ENCODE results near the gene DOK7. TPM values are rescaled to one million over a fixed set of nuclear protein-coding genes. Genes with fewer than 3 reads are reported as not detected.

DOK7 gene, protein sequence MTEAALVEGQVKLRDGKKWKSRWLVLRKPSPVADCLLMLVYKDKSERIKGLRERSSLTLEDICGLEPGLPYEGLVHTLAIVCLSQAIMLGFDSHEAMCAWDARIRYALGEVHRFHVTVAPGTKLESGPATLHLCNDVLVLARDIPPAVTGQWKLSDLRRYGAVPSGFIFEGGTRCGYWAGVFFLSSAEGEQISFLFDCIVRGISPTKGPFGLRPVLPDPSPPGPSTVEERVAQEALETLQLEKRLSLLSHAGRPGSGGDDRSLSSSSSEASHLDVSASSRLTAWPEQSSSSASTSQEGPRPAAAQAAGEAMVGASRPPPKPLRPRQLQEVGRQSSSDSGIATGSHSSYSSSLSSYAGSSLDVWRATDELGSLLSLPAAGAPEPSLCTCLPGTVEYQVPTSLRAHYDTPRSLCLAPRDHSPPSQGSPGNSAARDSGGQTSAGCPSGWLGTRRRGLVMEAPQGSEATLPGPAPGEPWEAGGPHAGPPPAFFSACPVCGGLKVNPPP
- under 1 TPM; 0.11 to 0.29 TPM for polyA plus RNA-seq

- no peaks in the 10 kb centered on the region for H3K36me3 ChIP-seq (ENCODE audit: control insufficient read depth in 2 of 2, insufficient read depth in 2 of 2, low read length in 1 of 2)
- WGBS, 2 donors, result 3 to 4% methylated on average over 44 of the region's 44 CpGs
- H3K4me1 ChIP-seq (ENCODE audit: control insufficient read depth in 2 of 2, insufficient read depth in 2 of 2, low read length in 1 of 2), result peaks cover 0 to 11% of the 10 kb centered on the region in 2 donors
- peak within 1 kb of the TSS in 1 of 2 donors; percentile 22 for H3K4me3 ChIP-seq (ENCODE audit: low read depth in 1 of 2, low read length in 2 of 2)
- peaks cover 0 to 3% of the 10 kb centered on the region in 2 donors for H3K9me3 ChIP-seq (ENCODE audit: control insufficient read depth in 2 of 2, insufficient read depth in 1 of 2, low read depth in 1 of 2, low read length in 1 of 2)
- peaks cover 0 to 7% of the 10 kb centered on the region in 2 donors for H3K27me3 ChIP-seq (ENCODE audit: control insufficient read depth in 1 of 2, insufficient read depth in 2 of 2, low read length in 2 of 2)
- H3K27ac ChIP-seq (ENCODE audit: low read depth in 2 of 2, low read length in 1 of 2), result no peak within 1 kb of the TSS
Measured at GRCh38 chr4:3462790-3463415, at the start of gene DOK7. Gene DOK7 (plus strand): TSS chr4:3463306. CDS start chr4:3463376, 70 bp downstream.

GRCh38 chr4:3413675-3414420 lies 49.3 kb upstream of the DOK7 start:
- Histone ChIP-seq H3K27ac (ENCODE audit: low read depth in 2 of 2, low read length in 1 of 2) (no peak overlapping the region), H3K36me3 (ENCODE audit: control insufficient read depth in 2 of 2, insufficient read depth in 2 of 2, low read length in 1 of 2) (peaks cover 0 to 47% of the 10 kb centered on the region in 2 donors), H3K9me3 (ENCODE audit: control insufficient read depth in 2 of 2, insufficient read depth in 1 of 2, low read depth in 1 of 2, low read length in 1 of 2) (peaks cover 0 to 2% of the 10 kb centered on the region in 2 donors), H3K27me3 (ENCODE audit: control insufficient read depth in 1 of 2, insufficient read depth in 2 of 2, low read length in 2 of 2) (no peaks in the 10 kb centered on the region), H3K4me3 (ENCODE audit: low read depth in 1 of 2, low read length in 2 of 2) (no peak overlapping the region), H3K4me1 (ENCODE audit: control insufficient read depth in 2 of 2, insufficient read depth in 2 of 2, low read length in 1 of 2) (peaks cover 0 to 12% of the 10 kb centered on the region in 2 donors)
- 89 to 92% methylated on average over 29 to 32 of the region's 32 CpGs for WGBS, 2 donors

- H3K4me3 ChIP-seq (ENCODE audit: low read depth in 1 of 2, low read length in 2 of 2), result no peak overlapping the region
- peaks cover 0 to 2% of the 10 kb centered on the region in 2 donors for H3K9me3 ChIP-seq (ENCODE audit: control insufficient read depth in 2 of 2, insufficient read depth in 1 of 2, low read depth in 1 of 2, low read length in 1 of 2)
- peaks cover 0 to 49% of the 10 kb centered on the region in 2 donors for H3K36me3 ChIP-seq (ENCODE audit: control insufficient read depth in 2 of 2, insufficient read depth in 2 of 2, low read length in 1 of 2)
- WGBS, 2 donors, result 88 to 92% methylated on average over 36 to 37 of the region's 37 CpGs
- peaks cover 0 to 7% of the 10 kb centered on the region in 2 donors for H3K4me1 ChIP-seq (ENCODE audit: control insufficient read depth in 2 of 2, insufficient read depth in 2 of 2, low read length in 1 of 2)
- no peak overlapping the region for H3K27ac ChIP-seq (ENCODE audit: low read depth in 2 of 2, low read length in 1 of 2)
- H3K27me3 ChIP-seq (ENCODE audit: control insufficient read depth in 1 of 2, insufficient read depth in 2 of 2, low read length in 2 of 2), result no peaks in the 10 kb centered on the region
Measured at GRCh38 chr4:3414421-3415279, 48.5 kb upstream of the DOK7 start.

- H3K9me3 ChIP-seq (ENCODE audit: control insufficient read depth in 2 of 2, insufficient read depth in 1 of 2, low read depth in 1 of 2, low read length in 1 of 2), result peaks cover 0 to 2% of the 10 kb centered on the region in 2 donors
- H3K4me1 ChIP-seq (ENCODE audit: control insufficient read depth in 2 of 2, insufficient read depth in 2 of 2, low read length in 1 of 2), result peaks cover 0 to 2% of the 10 kb centered on the region in 2 donors
- H3K4me3 ChIP-seq (ENCODE audit: low read depth in 1 of 2, low read length in 2 of 2), result no peak overlapping the region
- H3K36me3 ChIP-seq (ENCODE audit: control insufficient read depth in 2 of 2, insufficient read depth in 2 of 2, low read length in 1 of 2), result peaks cover 0 to 57% of the 10 kb centered on the region in 2 donors
- H3K27me3 ChIP-seq (ENCODE audit: control insufficient read depth in 1 of 2, insufficient read depth in 2 of 2, low read length in 2 of 2), result no peaks in the 10 kb centered on the region
- 85 to 86% methylated on average over 33 of the region's 33 CpGs for WGBS, 2 donors
- no peak overlapping the region for H3K27ac ChIP-seq (ENCODE audit: low read depth in 2 of 2, low read length in 1 of 2)
Measured at GRCh38 chr4:3415471-3416141, 47.5 kb upstream of the DOK7 start.

DNA sequence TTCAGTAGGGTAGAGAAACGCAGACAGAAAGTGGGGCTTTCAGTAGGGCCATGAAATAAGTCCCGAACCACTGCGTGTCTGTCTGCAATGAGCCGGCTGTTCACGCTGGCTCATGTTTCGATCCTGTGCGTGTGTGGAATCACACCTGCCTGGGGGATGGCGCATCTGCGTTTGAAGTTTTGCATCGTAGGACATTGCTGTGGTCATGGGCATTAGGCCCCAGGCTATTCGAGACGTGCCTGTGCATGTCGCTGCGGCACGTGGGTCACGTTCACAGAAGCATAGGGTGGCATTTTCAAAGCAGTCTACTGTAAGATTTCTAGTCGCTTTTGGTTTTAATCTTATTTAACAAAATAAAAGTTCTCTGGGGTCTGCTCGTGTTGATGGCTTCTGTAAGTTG lies 46.8 kb upstream of the DOK7 start:
- H3K4me3 ChIP-seq (ENCODE audit: low read depth in 1 of 2, low read length in 2 of 2), result no peak overlapping the region
- H3K36me3 ChIP-seq (ENCODE audit: control insufficient read depth in 2 of 2, insufficient read depth in 2 of 2, low read length in 1 of 2), result peaks cover under 1 to 61% of the 10 kb centered on the region in 2 donors
- peaks cover 0 to 2% of the 10 kb centered on the region in 2 donors for H3K9me3 ChIP-seq (ENCODE audit: control insufficient read depth in 2 of 2, insufficient read depth in 1 of 2, low read depth in 1 of 2, low read length in 1 of 2)
- H3K27me3 ChIP-seq (ENCODE audit: control insufficient read depth in 1 of 2, insufficient read depth in 2 of 2, low read length in 2 of 2), result no peaks in the 10 kb centered on the region
- no peak overlapping the region for H3K27ac ChIP-seq (ENCODE audit: low read depth in 2 of 2, low read length in 1 of 2)
- H3K4me1 ChIP-seq (ENCODE audit: control insufficient read depth in 2 of 2, insufficient read depth in 2 of 2, low read length in 1 of 2), result no peaks in the 10 kb centered on the region
- 81 to 86% methylated on average over 18 of the region's 18 CpGs for WGBS, 2 donors

DNA sequence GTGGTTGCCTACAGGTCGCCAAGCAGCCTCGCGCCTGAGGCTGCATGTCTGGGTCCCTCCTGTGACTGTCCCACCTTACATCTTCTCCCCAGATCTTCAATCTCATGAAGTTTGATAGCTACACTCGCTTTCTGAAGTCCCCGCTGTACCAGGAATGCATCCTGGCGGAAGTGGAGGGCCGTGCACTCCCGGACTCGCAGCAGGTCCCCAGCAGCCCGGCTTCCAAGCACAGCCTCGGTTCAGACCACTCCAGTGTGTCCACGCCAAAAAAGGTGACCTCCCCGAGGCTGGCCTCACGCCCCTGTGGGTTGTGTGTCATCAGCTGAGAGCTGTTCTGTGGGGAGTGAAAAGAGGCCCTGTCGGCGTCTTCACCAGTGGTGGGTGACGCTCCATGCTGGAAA lies 46.3 kb upstream of the DOK7 start:
- peaks cover 0 to 2% of the 10 kb centered on the region in 2 donors for H3K9me3 ChIP-seq (ENCODE audit: control insufficient read depth in 2 of 2, insufficient read depth in 1 of 2, low read depth in 1 of 2, low read length in 1 of 2)
- 95% methylated on average over 17 of the region's 17 CpGs for whole genome bisulfite sequencing, 2 donors
- peaks cover 3 to 66% of the 10 kb centered on the region in 2 donors for H3K36me3 ChIP-seq (ENCODE audit: control insufficient read depth in 2 of 2, insufficient read depth in 2 of 2, low read length in 1 of 2)
- no peaks in the 10 kb centered on the region for H3K27me3 ChIP-seq (ENCODE audit: control insufficient read depth in 1 of 2, insufficient read depth in 2 of 2, low read length in 2 of 2)
- H3K4me1 ChIP-seq (ENCODE audit: control insufficient read depth in 2 of 2, insufficient read depth in 2 of 2, low read length in 1 of 2), result no peaks in the 10 kb centered on the region
- no peak overlapping the region for H3K4me3 ChIP-seq (ENCODE audit: low read depth in 1 of 2, low read length in 2 of 2)
- H3K27ac ChIP-seq (ENCODE audit: low read depth in 2 of 2, low read length in 1 of 2), result no peak overlapping the region

DNA sequence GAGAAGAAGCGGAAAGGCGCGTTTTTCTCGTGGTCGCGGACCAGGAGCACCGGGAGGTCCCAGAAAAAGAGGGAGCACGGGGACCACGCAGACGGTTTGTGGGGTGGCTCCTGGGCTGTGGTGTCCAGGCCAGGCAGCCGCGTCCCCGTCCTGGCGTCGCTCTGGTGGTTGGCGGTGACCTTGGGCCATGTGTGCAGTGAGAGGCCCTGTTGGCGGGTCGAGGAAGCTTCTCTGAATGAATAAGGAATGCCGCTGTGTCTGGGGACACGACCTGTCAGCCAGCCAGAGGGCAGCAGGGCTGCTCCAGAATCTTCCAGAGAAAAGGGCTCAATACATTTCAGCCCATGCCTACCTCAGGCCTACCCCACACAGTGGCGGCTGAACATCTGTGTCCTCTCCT lies 45.7 kb upstream of the DOK7 start:
- peaks cover 4 to 73% of the 10 kb centered on the region in 2 donors for H3K36me3 ChIP-seq (ENCODE audit: control insufficient read depth in 2 of 2, insufficient read depth in 2 of 2, low read length in 1 of 2)
- no peak overlapping the region for H3K4me3 ChIP-seq (ENCODE audit: low read depth in 1 of 2, low read length in 2 of 2)
- no peaks in the 10 kb centered on the region for H3K27me3 ChIP-seq (ENCODE audit: control insufficient read depth in 1 of 2, insufficient read depth in 2 of 2, low read length in 2 of 2)
- WGBS, 2 donors, result 93% methylated on average over 21 of the region's 21 CpGs
- no peaks in the 10 kb centered on the region for H3K4me1 ChIP-seq (ENCODE audit: control insufficient read depth in 2 of 2, insufficient read depth in 2 of 2, low read length in 1 of 2)
- H3K27ac ChIP-seq (ENCODE audit: low read depth in 2 of 2, low read length in 1 of 2), result no peak overlapping the region
- H3K9me3 ChIP-seq (ENCODE audit: control insufficient read depth in 2 of 2, insufficient read depth in 1 of 2, low read depth in 1 of 2, low read length in 1 of 2), result peaks cover 0 to 2% of the 10 kb centered on the region in 2 donors

- no peak overlapping the region for H3K4me3 ChIP-seq (ENCODE audit: low read depth in 1 of 2, low read length in 2 of 2)
- WGBS, 2 donors, result 67 to 69% methylated on average over 22 of the region's 22 CpGs
- no peaks in the 10 kb centered on the region for H3K27me3 ChIP-seq (ENCODE audit: control insufficient read depth in 1 of 2, insufficient read depth in 2 of 2, low read length in 2 of 2)
- H3K9me3 ChIP-seq (ENCODE audit: control insufficient read depth in 2 of 2, insufficient read depth in 1 of 2, low read depth in 1 of 2, low read length in 1 of 2), result peaks cover 0 to 2% of the 10 kb centered on the region in 2 donors
- H3K4me1 ChIP-seq (ENCODE audit: control insufficient read depth in 2 of 2, insufficient read depth in 2 of 2, low read length in 1 of 2), result no peaks in the 10 kb centered on the region
- H3K27ac ChIP-seq (ENCODE audit: low read depth in 2 of 2, low read length in 1 of 2), result no peak overlapping the region
- peaks cover 12 to 80% of the 10 kb centered on the region in 2 donors for H3K36me3 ChIP-seq (ENCODE audit: control insufficient read depth in 2 of 2, insufficient read depth in 2 of 2, low read length in 1 of 2)
Measured at GRCh38 chr4:3418029-3418762, 44.9 kb upstream of the DOK7 start.
